Neutrophil (primary cell): ENCODE measurements around the gene PCYT1A.

Experiments used
- H3K27ac ChIP-seq: fragments of 200-600 bp; sonication (generic); 2 replicates; pipeline ENCODE4 v1.5.1; 2016; ENCODE audit warnings: mild to moderate bottlenecking, moderate library complexity
- H3K27me3 ChIP-seq: fragments of 200-600 bp; sonication (generic); 2 replicates; pipeline ENCODE4 v1.6.0; 2016; ENCODE audit warnings: mild to moderate bottlenecking
- H3K36me3 ChIP-seq: fragments of 200-600 bp; sonication (generic); 2 replicates; pipeline ENCODE4 v1.5.1; 2017
- H3K4me1 ChIP-seq, 2 experiments: fragments of 200-600 bp in 1 of 2; sonication (generic) in 1 of 2; 1 replicate in 1 of 2; 2 replicates in 1 of 2; pipeline versions ENCODE4 v1.5.1 to v1.6.1; 2013 to 2016; ENCODE audit warnings: low read depth in 1 of 2, low read length in 1 of 2, mild to moderate bottlenecking in 1 of 2, moderate library complexity in 1 of 2; ENCODE audit not compliant: control insufficient read depth in 1 of 2, insufficient read depth in 1 of 2
- H3K4me3 ChIP-seq, 2 experiments: fragments of 200-600 bp in 1 of 2; sonication (generic) in 1 of 2; 1 replicate in 1 of 2; 2 replicates in 1 of 2; pipeline ENCODE4 v1.5.1; 2013 to 2016; ENCODE audit warnings: low read depth in 1 of 2, low read length in 1 of 2, mild to moderate bottlenecking in 1 of 2, moderate library complexity in 1 of 2
- H3K9me3 ChIP-seq: fragments of 200-600 bp; sonication (generic); 2 replicates; pipeline ENCODE4 v1.5.1; 2016
- CTCF ChIP-seq: fragments of 200-600 bp; sonication (generic); IDR thresholded peaks from 2 replicates; pipeline ENCODE4 v1.5.1; 2016; ENCODE audit warnings: antibody characterized with exemption

PCYT1A gene

GRCh38 chr3:196232154-196232881 lies 55.2 kb downstream of the PCYT1A start:
- H3K27ac ChIP-seq: peak overlapping the region; percentile 2
- no peak for TF ChIP-seq CTCF

GRCh38 chr3:196227629-196228493 lies 59.7 kb downstream of the PCYT1A start:
- Histone ChIP-seq H3K36me3 (peaks cover 16% of the 10 kb centered on the region), H3K4me3 (no peak overlapping the region), H3K4me1 (peaks cover 20 to 21% of the 10 kb centered on the region in 2 experiments), H3K27ac (no peak overlapping the region), H3K9me3 (no peaks in the 10 kb centered on the region), H3K27me3 (no peaks in the 10 kb centered on the region)
- no peak for TF ChIP-seq CTCF

More at GRCh38 chr3:196232154-196232881, 55.2 kb downstream of the PCYT1A start:
- Histone ChIP-seq H3K4me1 (peaks cover 22 to 26% of the 10 kb centered on the region in 2 experiments), H3K9me3 (no peaks in the 10 kb centered on the region), H3K4me3 (no peak overlapping the region), H3K36me3 (peaks cover 25% of the 10 kb centered on the region), H3K27me3 (no peaks in the 10 kb centered on the region)

- H3K9me3 ChIP-seq: no peaks in the 10 kb centered on the region
- H3K27ac ChIP-seq: no peak overlapping the region
- no peaks in the 10 kb centered on the region for H3K27me3 ChIP-seq
- no peak for TF ChIP-seq CTCF
- H3K4me3 ChIP-seq: no peak overlapping the region
- peaks cover 9% of the 10 kb centered on the region for H3K36me3 ChIP-seq
- peaks cover 27 to 28% of the 10 kb centered on the region in 2 experiments for H3K4me1 ChIP-seq
Observed at GRCh38 chr3:196227121-196227561, 60.4 kb downstream of the PCYT1A start.

- no peaks in the 10 kb centered on the region for H3K9me3 ChIP-seq
- H3K4me3 ChIP-seq: no peak overlapping the region
- no peaks in the 10 kb centered on the region for H3K27me3 ChIP-seq
- TF ChIP-seq CTCF: no peak
- H3K4me1 ChIP-seq: peaks cover 40 to 41% of the 10 kb centered on the region in 2 experiments
- H3K36me3 ChIP-seq: peaks cover 7% of the 10 kb centered on the region
- no peak overlapping the region for H3K27ac ChIP-seq
Observed at GRCh38 chr3:196225763-196226364, 61.7 kb downstream of the PCYT1A start.

GRCh38 chr3:196225086-196225485 lies 62.4 kb downstream of the PCYT1A start:
- Histone ChIP-seq H3K27ac (no peak overlapping the region), H3K9me3 (no peaks in the 10 kb centered on the region), H3K36me3 (peaks cover 4% of the 10 kb centered on the region), H3K4me1 (peaks cover 45 to 46% of the 10 kb centered on the region in 2 experiments), H3K27me3 (no peaks in the 10 kb centered on the region), H3K4me3 (no peak overlapping the region)
- no peak for TF ChIP-seq CTCF
